HepG2 (cell line): Measurements from ENCODE around the gene TASP1.

Source experiments
- ATF1 ChIP-seq: IDR thresholded peaks from 2 replicates; pipeline ENCODE4 v1.6.1; 2016; ENCODE audit warnings: mild to moderate bottlenecking, control low read depth
- CBFB ChIP-seq: sonication (generic); formaldehyde crosslinking; IDR thresholded peaks from 2 replicates; pipeline ENCODE4 v1.4.0; 2020; ENCODE audit warnings: missing genetic modification reagents
- EZH2 ChIP-seq: conservative IDR thresholded peaks from 2 replicates; pipeline ENCODE4 v1.6.1; 2012; ENCODE audit warnings: mild to moderate bottlenecking, low read depth, low read length, moderate library complexity
- GTF2F1 ChIP-seq: fragments of 150-350 bp; IDR thresholded peaks from 2 replicates; pipeline ENCODE4 v1.6.1; 2014; ENCODE audit warnings: low read length
- SRF ChIP-seq: IDR thresholded peaks from 2 replicates; pipeline ENCODE4 v1.6.1; 2011; ENCODE audit warnings: mild to moderate bottlenecking, low read depth, low read length, moderate library complexity
- TAF1 ChIP-seq: sonication (generic); formaldehyde crosslinking; IDR thresholded peaks from 2 replicates; pipeline ENCODE4 v1.4.0; 2020; ENCODE audit warnings: missing genetic modification reagents
- ZNF569 ChIP-seq: sonication (generic); formaldehyde crosslinking; IDR thresholded peaks from 2 replicates; pipeline ENCODE4 v1.5.0; 2020; ENCODE audit warnings: mild to moderate bottlenecking, missing genetic modification reagents, moderate library complexity, borderline replicate concordance
- ZNF768 ChIP-seq: sonication (generic); formaldehyde crosslinking; IDR thresholded peaks from 2 replicates; pipeline ENCODE4 v1.4.0; 2020; ENCODE audit warnings: missing genetic modification reagents
- TF ChIP-seq, protein P1 (sequence below): sonication (generic); formaldehyde crosslinking; IDR thresholded peaks from 2 replicates; pipeline ENCODE4 v1.8.0; 2022; ENCODE audit warnings: missing genetic modification reagents, mild to moderate bottlenecking, borderline replicate concordance

DNA sequence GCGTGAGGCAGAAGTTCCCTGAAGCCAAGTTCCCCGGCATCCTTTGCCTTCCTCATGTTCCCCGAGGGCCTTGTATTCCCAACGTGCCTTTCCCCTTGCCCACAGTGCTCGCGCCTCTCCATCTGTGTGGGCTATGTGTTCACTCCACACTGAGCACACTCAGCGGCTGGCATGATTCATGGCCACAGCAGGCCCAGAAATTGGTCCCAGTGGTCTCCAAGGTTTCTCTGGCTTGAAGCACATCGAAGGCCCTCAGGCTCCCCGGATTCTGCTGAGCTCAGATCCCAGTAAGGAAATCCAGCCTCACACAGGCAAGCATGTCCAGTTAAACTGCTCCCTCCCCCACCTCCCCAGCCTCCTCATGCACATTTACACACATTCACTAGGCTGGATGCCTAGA is 294.1 kb downstream of the TASP1 start:
- TF ChIP-seq ATF1 (no peak), EZH2 (no peak), CBFB (CRISPR knock-in tag) (no peak), GTF2F1 (no peak), ZNF569 (CRISPR knock-in tag) (no peak), ZNF768 (no peak), SRF (no peak), TAF1 (CRISPR knock-in tag) (no peak)
- TF ChIP-seq, protein P1, sequence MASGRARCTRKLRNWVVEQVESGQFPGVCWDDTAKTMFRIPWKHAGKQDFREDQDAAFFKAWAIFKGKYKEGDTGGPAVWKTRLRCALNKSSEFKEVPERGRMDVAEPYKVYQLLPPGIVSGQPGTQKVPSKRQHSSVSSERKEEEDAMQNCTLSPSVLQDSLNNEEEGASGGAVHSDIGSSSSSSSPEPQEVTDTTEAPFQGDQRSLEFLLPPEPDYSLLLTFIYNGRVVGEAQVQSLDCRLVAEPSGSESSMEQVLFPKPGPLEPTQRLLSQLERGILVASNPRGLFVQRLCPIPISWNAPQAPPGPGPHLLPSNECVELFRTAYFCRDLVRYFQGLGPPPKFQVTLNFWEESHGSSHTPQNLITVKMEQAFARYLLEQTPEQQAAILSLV (CRISPR knock-in tag): no peak
